Middle frontal gyrus (tissue), 1 donor: ENCODE results near the gene MYEF2.

Experiments
- DNase-seq: peaks from one replicate; pipeline ENCODE4 v3.0.0-alpha.2; 2015; ENCODE audit warnings: low spot score; ENCODE audit errors: extremely low spot score

MYEF2 gene, protein sequence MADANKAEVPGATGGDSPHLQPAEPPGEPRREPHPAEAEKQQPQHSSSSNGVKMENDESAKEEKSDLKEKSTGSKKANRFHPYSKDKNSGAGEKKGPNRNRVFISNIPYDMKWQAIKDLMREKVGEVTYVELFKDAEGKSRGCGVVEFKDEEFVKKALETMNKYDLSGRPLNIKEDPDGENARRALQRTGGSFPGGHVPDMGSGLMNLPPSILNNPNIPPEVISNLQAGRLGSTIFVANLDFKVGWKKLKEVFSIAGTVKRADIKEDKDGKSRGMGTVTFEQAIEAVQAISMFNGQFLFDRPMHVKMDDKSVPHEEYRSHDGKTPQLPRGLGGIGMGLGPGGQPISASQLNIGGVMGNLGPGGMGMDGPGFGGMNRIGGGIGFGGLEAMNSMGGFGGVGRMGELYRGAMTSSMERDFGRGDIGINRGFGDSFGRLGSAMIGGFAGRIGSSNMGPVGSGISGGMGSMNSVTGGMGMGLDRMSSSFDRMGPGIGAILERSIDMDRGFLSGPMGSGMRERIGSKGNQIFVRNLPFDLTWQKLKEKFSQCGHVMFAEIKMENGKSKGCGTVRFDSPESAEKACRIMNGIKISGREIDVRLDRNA

GRCh38 chr15:48177766-48178647 is at the start of gene MYEF2:
MYEF2 (minus strand) TSS chr15:48178295; CDS start chr15:48178237, 58 bp downstream.
- peak; percentile 57 for DNase-seq

GRCh38 chr15:48225771-48226170 is 47.7 kb upstream of the MYEF2 start:
- no peak for DNase-seq

DNA sequence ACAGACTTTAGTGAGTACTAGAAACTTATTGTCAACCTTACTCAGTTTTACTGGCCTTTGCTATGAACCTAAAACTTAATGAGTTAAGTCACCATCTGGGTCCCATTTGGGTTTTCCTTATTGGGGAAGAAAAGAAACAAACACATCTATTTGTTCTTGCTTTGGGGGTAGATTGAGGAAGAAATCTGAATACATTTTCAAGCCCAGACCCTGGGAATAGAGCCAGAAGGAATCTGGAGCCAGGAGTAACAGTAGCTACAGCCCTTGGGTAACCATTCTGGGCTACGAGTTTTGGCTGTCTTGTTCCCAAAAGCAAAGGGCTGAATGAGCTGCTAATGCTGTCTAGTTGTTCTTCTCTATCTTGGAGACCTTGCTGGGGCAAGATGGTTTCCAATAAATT is 44.5 kb upstream of the MYEF2 start:
- no peak for DNase-seq

DNA sequence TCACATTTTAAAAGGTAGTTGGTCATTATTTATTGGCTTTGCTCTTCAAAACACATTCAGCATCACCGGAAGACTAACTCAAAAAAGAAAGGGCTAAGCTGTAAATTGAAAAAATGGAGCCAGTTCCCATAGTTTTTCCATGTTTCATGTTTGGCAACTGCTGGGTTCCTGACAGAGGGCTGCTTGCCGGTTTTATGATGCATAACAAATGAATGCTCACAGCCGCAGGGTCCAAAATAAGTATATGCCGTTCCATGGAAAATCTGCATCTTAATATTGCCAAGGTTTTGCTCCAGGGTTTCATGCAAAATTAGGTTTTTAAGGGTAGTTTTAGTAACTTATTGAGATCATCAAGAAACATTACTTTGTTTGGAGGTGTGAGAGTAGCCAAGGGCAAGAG is 43.8 kb upstream of the MYEF2 start:
- DNase-seq, result no peak

DNA sequence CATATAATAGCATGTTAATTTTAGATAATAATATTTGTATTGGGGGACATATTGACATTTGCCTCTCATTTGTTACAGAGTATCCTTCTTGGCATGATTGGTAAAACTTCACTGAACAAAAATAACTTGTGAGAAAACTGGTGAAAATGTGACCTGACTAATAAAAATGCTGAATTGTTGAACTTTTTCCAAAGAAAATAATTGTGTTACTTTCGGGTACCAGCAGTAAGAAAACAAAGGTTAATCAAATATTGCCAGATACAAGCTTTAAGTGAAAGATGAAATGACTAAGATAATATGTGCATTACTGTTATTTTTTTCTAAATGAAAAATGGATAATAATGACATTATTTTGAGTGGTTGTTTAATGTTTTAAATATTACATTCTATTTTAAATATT is 43.2 kb upstream of the MYEF2 start:
- no peak for DNase-seq

DNA sequence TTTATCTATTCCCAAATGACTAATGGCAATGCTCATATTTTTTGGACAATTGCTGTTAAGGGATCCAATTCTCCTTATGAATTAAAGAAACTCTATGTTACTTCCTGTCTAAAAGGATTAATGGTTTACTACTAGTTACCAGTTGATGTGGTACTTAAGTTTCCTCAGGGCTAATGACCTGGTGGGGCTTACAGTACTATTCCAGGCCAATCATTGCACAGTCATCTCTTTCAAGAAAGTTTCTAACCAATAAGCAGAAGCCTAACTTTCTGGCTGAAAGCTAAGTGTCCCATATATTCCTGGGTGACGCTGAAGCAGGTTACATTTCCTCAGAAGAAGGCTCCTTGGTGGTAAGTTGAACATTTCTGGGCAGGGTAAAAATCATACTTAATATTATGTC is 27.9 kb upstream of the MYEF2 start, which contains the start of gene SLC12A1:
TSS of gene SLC12A1 (plus strand) at position 322 of the 400 bp plus-strand sequence. CDS start 1,418 bp downstream, outside the sequence.
- DNase-seq, result no peak

GRCh38 chr15:48202068-48202467 is 24.0 kb upstream of the MYEF2 start:
- no peak for DNase-seq

GRCh38 chr15:48191574-48192225 is 13.6 kb upstream of the MYEF2 start, which contains the start of gene CTXN2:
CTXN2 (plus strand) TSS chr15:48191665; CDS start chr15:48201301, 9,636 bp downstream.
- peak; percentile 27 for DNase-seq

GRCh38 chr15:48190932-48191573 is 13.0 kb upstream of the MYEF2 start:
- peak; percentile 46 for DNase-seq

DNA sequence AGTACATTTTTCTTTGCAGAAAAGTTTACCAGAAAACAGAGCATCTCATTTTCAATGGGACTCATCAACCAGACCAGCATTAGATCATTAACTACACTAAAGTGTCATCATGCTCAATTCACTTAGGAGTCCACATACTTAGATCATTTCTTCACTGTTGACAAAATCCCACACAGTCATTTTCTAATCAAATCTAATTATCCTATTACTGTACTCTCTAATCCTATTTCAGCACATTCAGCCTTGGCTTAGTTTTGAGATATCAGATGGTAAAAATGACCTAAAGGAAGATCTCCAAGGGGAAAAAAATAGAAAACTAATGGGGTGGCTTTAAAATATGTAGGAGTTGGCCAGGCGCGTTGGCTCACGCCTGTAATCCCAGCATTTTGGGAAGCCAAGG is 8.2 kb upstream of the MYEF2 start:
- no peak for DNase-seq

GRCh38 chr15:48185529-48185928 is 7.4 kb upstream of the MYEF2 start:
- DNase-seq, result no peak

GRCh38 chr15:48182749-48183148 is 4.7 kb upstream of the MYEF2 start:
- no peak for DNase-seq

DNA sequence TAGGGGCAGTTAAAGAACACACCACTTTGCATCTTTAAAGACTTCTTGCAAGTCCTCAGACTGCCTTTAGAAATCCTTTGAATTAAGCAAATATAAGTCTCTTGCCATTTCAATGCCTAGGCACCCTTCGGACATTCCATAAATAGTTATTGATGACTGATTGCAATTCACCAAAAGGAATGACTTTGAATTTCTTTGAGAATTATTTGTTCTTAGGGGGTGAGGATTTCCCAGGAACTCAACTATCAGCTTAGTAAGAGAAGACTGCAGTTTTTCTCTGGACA is 495 bp upstream of the MYEF2 start:
- no peak for DNase-seq

DNA sequence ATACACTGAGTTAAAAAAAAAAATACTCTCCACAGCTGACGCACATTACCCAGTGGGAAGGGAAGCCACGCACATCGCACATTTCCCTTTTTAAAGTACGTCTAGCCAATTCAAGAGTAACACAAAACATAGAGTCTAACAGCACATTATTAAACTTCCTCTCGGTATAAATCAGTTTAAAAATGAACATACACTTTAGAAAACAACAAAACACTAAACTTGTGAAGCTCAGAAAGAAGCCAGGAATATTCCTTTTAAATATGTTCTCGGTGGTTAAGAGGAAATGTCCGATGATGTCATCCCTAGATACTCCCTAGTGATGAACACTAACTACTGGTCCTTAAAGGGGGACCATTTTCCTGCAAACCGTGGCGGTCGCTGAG is 721 bp downstream of the MYEF2 start:
- peak; percentile 20 for DNase-seq

DNA sequence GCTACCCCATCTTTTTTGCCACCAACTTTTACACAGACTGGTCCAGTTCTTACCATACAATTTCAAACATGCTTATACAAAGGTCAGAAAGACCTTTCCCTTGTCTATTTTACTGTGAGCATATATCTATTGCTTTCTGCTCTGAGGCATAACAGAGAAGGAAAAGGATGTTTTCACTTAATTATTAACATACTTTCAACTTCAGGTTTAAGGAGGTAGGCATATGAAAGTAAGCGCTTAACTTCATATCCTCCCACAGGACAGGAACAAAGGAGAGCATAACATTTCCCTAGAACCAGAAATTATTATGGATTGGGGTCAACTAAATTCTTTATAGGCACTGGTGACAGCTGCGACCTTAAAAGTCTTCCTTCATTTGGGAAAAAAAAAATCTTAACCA is 1.1 kb downstream of the MYEF2 start:
- no peak for DNase-seq

DNA sequence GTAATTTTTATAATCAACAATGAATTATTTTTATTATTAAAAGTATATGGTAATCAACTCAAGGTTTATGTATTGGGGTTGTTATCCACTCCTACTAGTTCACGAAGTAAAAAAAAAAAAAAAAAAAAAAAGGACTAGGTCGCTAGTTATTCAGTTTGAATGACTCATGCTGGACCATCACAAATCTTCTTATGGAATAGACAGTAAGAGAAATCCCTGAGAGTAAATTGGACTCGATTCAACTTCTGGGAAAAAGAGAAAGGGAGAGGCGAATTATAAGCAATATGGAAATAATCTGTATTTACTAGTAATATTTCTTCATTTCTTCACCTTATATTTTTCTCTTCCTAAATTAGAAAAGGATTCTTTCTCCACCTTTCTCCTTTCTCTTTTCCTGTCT is 2.0 kb downstream of the MYEF2 start:
- DNase-seq, result no peak

DNA sequence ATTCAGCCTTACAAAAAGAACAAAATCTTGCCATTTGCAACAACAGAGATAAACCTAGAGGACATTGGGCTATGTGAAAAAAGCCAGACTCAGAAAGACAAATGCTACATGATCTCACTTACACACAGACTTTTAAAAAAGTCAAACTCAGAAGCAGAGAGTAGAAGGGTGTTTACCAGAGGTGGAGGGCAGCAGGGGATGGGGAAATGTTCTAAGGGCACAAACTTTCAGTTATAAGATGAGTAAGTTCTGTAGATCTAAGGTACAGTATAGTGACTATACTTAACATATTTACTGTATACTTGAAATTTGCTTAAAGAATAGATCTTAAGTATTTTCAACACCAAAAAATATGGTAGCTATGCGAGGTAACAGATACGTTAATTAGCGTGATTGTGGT is 3.0 kb downstream of the MYEF2 start:
- no peak for DNase-seq

GRCh38 chr15:48170981-48171380 is 7.1 kb downstream of the MYEF2 start:
- DNase-seq, result no peak

DNA sequence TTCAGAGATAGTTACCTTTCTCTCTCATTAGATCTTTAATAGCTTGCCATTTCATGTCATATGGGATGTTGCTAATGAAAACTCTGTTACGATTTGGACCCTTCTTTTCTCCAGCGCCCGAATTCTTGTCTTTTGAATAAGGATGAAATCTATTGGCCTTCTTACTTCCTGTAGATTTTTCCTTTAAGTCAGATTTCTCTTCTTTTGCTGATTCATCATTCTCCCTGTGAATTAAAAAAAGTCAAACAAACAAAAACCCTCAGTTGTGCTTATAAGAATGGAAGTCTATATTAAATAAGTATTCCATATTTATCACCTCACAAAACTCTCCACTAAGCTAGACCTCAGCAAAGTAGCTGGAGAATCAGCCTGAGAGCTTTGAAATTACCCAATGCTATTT is 9.5 kb downstream of the MYEF2 start:
- DNase-seq, result no peak

- no peak for DNase-seq
Observed at GRCh38 chr15:48153526-48153925, 24.6 kb downstream of the MYEF2 start.

DNA sequence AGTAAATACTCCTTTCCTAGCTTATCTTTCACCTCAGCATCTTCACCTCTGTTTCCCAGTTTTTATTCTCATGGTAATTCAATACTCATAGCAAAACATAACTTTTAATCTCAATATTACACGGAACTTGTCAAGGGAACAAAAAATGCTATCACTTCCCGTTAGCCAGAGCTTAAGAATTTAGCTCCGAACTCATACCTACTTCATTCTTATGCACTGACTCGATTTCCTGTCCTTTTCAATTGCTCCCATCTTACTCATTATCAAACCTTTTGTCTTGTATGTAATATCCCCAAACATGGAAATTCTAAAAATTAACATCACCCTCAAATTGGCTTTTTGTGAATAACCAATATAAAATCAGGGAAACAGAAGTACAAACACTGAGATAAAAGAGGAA is 28.2 kb downstream of the MYEF2 start:
- DNase-seq, result no peak
